Lower lobe of right lung (tissue), 2 donors: ENCODE measurements around the gene CLCA1. TPM values are rescaled to one million over a fixed set of nuclear protein-coding genes. Genes with fewer than 3 reads are reported as not detected.

ENCODE experiments used
- ATAC-seq, 2 donors: fragments of 200-7000 bp; cut with Tn5 transposase; one replicate each; pipeline ENCODE4 v1.9.1; 2020 to 2022; ENCODE audit warnings: mild to moderate bottlenecking in 2 of 2, moderate library complexity in 2 of 2
- DNase-seq: peaks from one replicate; pipeline ENCODE4 v3.0.0-alpha.2; 2020
- H3K27ac ChIP-seq: fragments of 200-600 bp; one replicate; pipeline ENCODE4 v1.8.0; 2022
- H3K27me3 ChIP-seq: fragments of 200-600 bp; one replicate; pipeline ENCODE4 v1.8.0; 2022; ENCODE audit warnings: low read depth
- H3K36me3 ChIP-seq: fragments of 200-600 bp; one replicate; pipeline ENCODE4 v1.8.0; 2022; ENCODE audit warnings: mild to moderate bottlenecking
- H3K4me1 ChIP-seq: fragments of 200-600 bp; one replicate; pipeline ENCODE4 v1.8.0; 2022
- H3K4me3 ChIP-seq: fragments of 200-600 bp; one replicate; pipeline ENCODE4 v1.8.0; 2022; ENCODE audit warnings: mild to moderate bottlenecking
- H3K9me3 ChIP-seq: fragments of 200-600 bp; one replicate; pipeline ENCODE4 v1.8.0; 2022
- intact Hi-C: fragments of 100-400 bp; cut with DNase I; formaldehyde crosslinking; loops from one replicate; pipeline ENCODE4 v1.11.0; 2022
- total RNA-seq: library from RNA; stranded (reverse); fragmentation: NEBNext Ultra II Directional; extraction: Animal tissue kit (Norgen Biotek cat#: 25700); gene quantifications from one replicate; pipeline ENCODE4 v1.2.1, GENCODE V29; 2021
- TF ChIP-seq, protein P1 (sequence below): fragments of 200-600 bp; IDR thresholded peaks from one replicate; pipeline ENCODE4 v1.8.0; 2022; ENCODE audit warnings: antibody characterized with exemption, mild to moderate bottlenecking
- donor health status: DM: no; HTN: yes; CAD: no; lungs with severe emphysema.

The CLCA1 gene
- total RNA-seq, 1 donor from 2014 or later: not detected

DNA sequence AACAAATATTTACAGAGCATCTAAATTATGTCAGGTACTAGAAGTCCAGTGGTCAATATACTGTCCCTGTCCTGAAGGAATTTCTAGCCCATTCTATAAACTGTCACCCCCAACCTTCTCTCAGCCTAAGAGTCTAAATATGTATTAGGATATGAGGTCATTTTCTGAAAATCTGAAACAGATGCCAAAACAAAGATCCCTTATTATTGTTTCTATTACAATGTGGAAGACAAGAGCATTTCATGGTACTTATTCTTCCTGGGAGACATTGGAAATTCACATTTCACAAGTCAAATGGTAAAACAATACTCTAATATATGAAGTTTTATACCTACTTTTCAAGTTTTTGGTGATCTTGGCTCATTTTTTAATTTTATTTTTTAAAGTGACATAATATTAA lies 2.6 kb downstream of the CLCA1 start:
- intact Hi-C loops: no loop called here

DNA sequence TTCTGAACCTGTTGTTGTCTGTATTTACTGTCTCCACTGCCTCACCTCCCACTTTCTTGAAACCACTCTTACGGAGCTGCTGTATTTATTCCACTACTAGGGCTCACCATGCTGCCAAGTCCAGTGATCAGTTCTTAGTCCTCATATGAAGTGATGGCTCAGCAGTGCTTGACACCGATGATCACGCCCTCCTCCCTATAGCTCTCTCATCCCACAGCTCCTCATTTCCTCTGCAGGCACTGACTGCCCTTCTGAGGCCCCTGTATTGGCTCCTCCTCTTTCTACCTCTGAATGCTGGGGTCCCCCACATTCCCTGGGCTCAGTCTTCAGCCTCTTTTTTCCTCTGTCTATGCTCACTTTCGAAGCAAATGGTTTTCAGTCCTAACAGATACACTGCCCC lies 3.4 kb downstream of the CLCA1 start:
- no peak for ATAC-seq
- DNase-seq: no peak
- TF ChIP-seq, protein P1, sequence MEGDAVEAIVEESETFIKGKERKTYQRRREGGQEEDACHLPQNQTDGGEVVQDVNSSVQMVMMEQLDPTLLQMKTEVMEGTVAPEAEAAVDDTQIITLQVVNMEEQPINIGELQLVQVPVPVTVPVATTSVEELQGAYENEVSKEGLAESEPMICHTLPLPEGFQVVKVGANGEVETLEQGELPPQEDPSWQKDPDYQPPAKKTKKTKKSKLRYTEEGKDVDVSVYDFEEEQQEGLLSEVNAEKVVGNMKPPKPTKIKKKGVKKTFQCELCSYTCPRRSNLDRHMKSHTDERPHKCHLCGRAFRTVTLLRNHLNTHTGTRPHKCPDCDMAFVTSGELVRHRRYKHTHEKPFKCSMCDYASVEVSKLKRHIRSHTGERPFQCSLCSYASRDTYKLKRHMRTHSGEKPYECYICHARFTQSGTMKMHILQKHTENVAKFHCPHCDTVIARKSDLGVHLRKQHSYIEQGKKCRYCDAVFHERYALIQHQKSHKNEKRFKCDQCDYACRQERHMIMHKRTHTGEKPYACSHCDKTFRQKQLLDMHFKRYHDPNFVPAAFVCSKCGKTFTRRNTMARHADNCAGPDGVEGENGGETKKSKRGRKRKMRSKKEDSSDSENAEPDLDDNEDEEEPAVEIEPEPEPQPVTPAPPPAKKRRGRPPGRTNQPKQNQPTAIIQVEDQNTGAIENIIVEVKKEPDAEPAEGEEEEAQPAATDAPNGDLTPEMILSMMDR: no peak
- Histone ChIP-seq H3K36me3 (no peaks in the 10 kb centered on the region), H3K9me3 (no peaks in the 10 kb centered on the region), H3K27me3 (no peaks in the 10 kb centered on the region), H3K27ac (no peak overlapping the region), H3K4me1 (no peaks in the 10 kb centered on the region), H3K4me3 (no peak overlapping the region)
- intact Hi-C loops: no loop called here

More for the DNA sequence above, 2.6 kb downstream of the CLCA1 start:
- TF ChIP-seq, protein P1: no peak
- no peak overlapping the region for H3K27ac ChIP-seq
- no peaks in the 10 kb centered on the region for H3K36me3 ChIP-seq
- no peaks in the 10 kb centered on the region for H3K4me1 ChIP-seq
- no peak overlapping the region for H3K4me3 ChIP-seq
- no peaks in the 10 kb centered on the region for H3K9me3 ChIP-seq
- ATAC-seq (no peak), DNase-seq (no peak)
- no peaks in the 10 kb centered on the region for H3K27me3 ChIP-seq

DNA sequence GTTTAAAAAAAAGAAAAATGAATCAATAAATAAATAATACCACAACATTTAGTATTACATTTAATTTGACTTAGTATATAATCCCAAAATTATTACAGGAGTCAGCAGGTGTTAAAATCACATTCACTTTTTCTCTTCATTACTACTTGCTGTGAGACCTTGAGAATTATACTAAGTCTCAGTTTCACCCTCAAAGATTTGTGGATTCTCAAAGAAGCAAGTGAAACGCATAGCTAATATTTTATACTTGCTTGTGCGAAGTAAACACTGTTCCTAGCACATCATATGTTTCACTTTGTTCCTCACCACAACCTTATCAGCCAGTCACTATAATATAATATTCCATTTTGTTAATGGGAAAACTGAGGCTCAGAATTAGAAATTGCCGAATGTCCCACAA lies 4.0 kb downstream of the CLCA1 start:
- ATAC-seq (no peak), DNase-seq (no peak)
- no peaks in the 10 kb centered on the region for H3K4me1 ChIP-seq
- H3K27me3 ChIP-seq: no peaks in the 10 kb centered on the region
- H3K36me3 ChIP-seq: no peaks in the 10 kb centered on the region
- TF ChIP-seq, protein P1: no peak
- no peak overlapping the region for H3K4me3 ChIP-seq
- H3K9me3 ChIP-seq: no peaks in the 10 kb centered on the region
- H3K27ac ChIP-seq: no peak overlapping the region
- intact Hi-C loops: no loop called here

DNA sequence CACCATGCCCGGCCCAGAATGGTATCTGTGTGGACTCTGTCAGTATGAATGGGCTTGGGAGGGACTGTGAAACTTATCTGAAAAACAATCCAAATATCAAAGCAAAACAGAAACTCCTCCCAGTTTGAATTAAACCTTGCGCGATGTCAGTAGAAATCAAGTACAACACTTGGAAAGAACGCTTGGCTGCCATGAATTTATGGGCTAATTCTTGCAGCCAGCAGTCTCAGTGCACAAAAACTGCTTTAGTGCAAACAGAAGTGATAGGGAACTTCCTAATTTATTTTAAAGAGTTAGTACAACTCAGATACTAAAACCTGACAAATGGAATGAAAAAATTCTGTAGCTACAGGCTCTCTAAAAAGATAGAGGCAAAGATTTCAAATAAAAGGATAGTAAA lies 8.5 kb downstream of the CLCA1 start:
- H3K9me3 ChIP-seq: no peaks in the 10 kb centered on the region
- intact Hi-C loops: no loop called here
- no peak for DNase-seq
- no peak overlapping the region for H3K4me3 ChIP-seq
- H3K4me1 ChIP-seq: no peaks in the 10 kb centered on the region
- H3K27ac ChIP-seq: no peak overlapping the region
- no peak for ATAC-seq
- H3K27me3 ChIP-seq: no peaks in the 10 kb centered on the region
- TF ChIP-seq, protein P1: no peak
- H3K36me3 ChIP-seq: no peaks in the 10 kb centered on the region

DNA sequence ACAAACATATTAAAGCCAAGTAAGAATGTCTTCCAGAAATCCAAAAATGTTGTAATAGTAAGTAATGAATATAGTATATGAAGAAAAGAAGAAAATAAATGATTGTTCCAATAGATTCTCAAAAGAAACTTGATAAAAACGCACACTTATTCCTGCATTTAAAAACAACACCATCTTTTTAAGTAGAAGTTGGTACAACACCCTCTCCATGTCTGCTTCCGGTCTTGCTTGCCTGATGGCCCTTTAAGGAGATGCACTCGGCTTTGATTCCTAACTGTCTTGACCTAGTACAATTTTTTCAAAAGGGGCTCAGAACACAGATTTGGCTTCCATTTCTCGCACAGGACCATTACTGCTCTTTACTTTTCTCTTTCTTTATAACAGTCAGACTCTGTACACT lies 9.0 kb downstream of the CLCA1 start:
- H3K27ac ChIP-seq: no peak overlapping the region
- H3K9me3 ChIP-seq: no peaks in the 10 kb centered on the region
- no peaks in the 10 kb centered on the region for H3K4me1 ChIP-seq
- no peak for ATAC-seq
- no peak for DNase-seq
- TF ChIP-seq, protein P1: no peak
- H3K27me3 ChIP-seq: no peaks in the 10 kb centered on the region
- H3K4me3 ChIP-seq: no peak overlapping the region
- intact Hi-C loops: no loop called here
- no peaks in the 10 kb centered on the region for H3K36me3 ChIP-seq
